Endothelial cell (in vitro differentiated cells): Measurements from ENCODE around the gene RUNDC3A. TPM values are rescaled to one million over a fixed set of nuclear protein-coding genes. Genes with fewer than 3 reads are reported as not detected.

Experiments used
- DNase-seq: peaks from one replicate; pipeline ENCODE4 v3.0.0; 2021; ENCODE audit warnings: low spot score
- H3K27ac Mint-ChIP-seq: one replicate; pipeline ENCODE4 v1.8.0; 2021; ENCODE audit warnings: mixed read lengths, inconsistent platforms; ENCODE audit not compliant: unreplicated experiment
- H3K27me3 Mint-ChIP-seq: one replicate; pipeline ENCODE4 v1.8.0; 2021; ENCODE audit warnings: mild to moderate bottlenecking, moderate library complexity, mixed read lengths, inconsistent platforms; ENCODE audit not compliant: unreplicated experiment
- H3K36me3 Mint-ChIP-seq: one replicate; pipeline ENCODE4 v1.8.0; 2021; ENCODE audit warnings: mild to moderate bottlenecking, low read depth, mixed read lengths, inconsistent platforms; ENCODE audit not compliant: unreplicated experiment
- H3K4me1 Mint-ChIP-seq: one replicate; pipeline ENCODE4 v1.8.0; 2021; ENCODE audit warnings: mild to moderate bottlenecking, mixed read lengths, inconsistent platforms; ENCODE audit not compliant: unreplicated experiment
- H3K4me3 Mint-ChIP-seq: one replicate; pipeline ENCODE4 v1.8.0; 2021; ENCODE audit warnings: mild to moderate bottlenecking, mixed read lengths, inconsistent platforms; ENCODE audit not compliant: unreplicated experiment
- H3K9me3 Mint-ChIP-seq: one replicate; pipeline ENCODE4 v1.8.0; 2021; ENCODE audit warnings: mixed read lengths, inconsistent platforms; ENCODE audit not compliant: unreplicated experiment
- total RNA-seq: library from RNA; stranded (reverse); fragmentation: NEBNext Ultra II Directional; extraction: Animal tissue kit (Norgen Biotek cat#: 25700); gene quantifications from one replicate; pipeline ENCODE4 v1.2.1, GENCODE V29; 2021; ENCODE audit not compliant: unreplicated experiment
- TF ChIP-seq, protein P1 (sequence below): fragments of 200-600 bp; sonication (generic); IDR thresholded peaks from one replicate; pipeline ENCODE4 v1.5.0; 2021; ENCODE audit warnings: antibody characterized with exemption; ENCODE audit not compliant: unreplicated experiment

RUNDC3A gene
- total RNA-seq, 1 donor from 2014 or later: 0.82 TPM

DNA sequence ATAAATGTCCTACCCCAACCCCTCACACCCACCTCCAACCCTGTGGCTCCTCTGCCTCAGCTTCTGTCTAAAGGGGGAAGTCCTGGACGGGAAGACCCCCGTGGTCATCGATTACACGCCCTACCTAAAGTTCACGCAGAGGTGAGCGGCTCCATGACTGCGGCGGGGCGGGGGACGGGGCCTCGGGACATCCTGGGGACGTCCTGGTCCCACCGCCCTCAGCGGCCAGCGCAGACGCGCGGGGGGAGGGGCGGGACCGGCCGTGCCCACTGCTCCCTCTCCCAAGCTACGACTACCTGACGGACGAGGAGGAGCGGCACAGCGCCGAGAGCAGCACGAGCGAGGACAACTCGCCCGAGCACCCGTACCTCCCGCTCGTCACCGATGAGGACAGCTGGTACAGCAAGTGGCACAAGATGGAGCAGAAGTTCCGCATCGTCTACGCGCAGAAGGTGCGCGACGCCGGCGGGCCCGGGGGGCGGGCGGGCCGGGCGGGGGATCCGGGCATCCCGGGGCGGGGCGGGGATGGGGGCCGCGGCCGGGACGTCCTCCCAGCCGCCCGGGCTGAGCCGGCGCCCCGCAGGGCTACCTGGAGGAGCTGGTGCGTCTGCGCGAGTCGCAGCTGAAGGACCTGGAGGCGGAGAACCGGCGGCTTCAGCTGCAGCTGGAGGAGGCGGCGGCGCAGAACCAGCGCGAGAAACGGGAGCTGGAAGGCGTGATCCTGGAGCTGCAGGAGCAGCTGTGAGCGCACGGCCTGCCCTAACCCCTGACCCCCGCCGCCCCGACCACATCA is 6.7 kb downstream of the RUNDC3A start:
- peak; percentile 54 for DNase-seq
- H3K36me3 Mint-ChIP-seq: peaks cover 12% of the 10 kb centered on the region
- H3K4me3 Mint-ChIP-seq: peak overlapping the region; percentile 86
- no peak overlapping the region for H3K27ac Mint-ChIP-seq
- TF ChIP-seq, protein P1, sequence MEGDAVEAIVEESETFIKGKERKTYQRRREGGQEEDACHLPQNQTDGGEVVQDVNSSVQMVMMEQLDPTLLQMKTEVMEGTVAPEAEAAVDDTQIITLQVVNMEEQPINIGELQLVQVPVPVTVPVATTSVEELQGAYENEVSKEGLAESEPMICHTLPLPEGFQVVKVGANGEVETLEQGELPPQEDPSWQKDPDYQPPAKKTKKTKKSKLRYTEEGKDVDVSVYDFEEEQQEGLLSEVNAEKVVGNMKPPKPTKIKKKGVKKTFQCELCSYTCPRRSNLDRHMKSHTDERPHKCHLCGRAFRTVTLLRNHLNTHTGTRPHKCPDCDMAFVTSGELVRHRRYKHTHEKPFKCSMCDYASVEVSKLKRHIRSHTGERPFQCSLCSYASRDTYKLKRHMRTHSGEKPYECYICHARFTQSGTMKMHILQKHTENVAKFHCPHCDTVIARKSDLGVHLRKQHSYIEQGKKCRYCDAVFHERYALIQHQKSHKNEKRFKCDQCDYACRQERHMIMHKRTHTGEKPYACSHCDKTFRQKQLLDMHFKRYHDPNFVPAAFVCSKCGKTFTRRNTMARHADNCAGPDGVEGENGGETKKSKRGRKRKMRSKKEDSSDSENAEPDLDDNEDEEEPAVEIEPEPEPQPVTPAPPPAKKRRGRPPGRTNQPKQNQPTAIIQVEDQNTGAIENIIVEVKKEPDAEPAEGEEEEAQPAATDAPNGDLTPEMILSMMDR: no peak
- peaks cover 25% of the 10 kb centered on the region for H3K27me3 Mint-ChIP-seq
- no peaks in the 10 kb centered on the region for H3K9me3 Mint-ChIP-seq
- H3K4me1 Mint-ChIP-seq: peaks cover 9% of the 10 kb centered on the region

DNA sequence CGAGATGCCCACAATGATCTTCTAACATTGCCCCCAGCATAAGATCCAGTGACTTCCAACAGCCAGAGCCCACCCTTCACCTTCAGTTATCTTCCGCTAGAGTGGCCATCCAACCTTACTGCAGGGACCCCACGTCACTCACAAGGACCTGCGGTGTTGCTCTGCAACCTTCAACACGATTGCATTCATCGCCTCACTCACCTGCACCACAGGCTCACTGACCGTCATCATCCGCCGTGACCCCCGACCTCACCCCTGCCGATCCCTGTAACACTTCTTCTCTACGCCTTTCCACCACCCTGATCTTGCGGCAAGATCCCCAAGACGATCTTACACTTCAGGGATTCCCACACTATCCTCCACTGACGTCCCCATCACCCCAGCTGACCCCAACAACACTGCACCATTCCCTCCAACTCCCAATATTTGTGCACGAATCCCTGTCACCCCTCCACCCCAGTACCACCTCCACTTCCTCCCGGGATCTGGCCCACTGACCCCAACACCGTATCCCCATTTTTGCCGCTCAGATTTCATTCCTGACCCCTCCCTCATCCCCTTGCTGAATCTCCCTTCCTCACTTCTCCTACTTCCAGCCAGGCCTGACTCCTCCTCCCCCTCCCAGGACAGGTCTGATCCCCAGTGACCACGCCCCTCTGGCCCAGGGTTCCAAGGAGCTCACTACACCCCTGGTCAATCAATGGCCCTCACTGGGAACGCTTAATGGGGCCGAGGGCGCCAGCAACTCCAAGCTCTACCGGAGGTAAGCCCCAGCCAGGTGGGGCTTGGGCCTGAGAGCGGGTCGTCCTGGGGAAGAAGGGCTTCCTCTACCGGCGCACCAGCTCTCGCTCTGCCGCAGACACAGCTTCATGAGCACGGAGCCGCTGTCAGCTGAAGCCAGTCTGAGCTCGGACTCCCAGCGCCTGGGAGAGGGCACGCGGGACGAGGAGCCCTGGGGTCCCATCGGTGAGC is 7.6 kb downstream of the RUNDC3A start:
- peaks cover 9% of the 10 kb centered on the region for H3K4me1 Mint-ChIP-seq
- DNase-seq: peak; percentile 23
- peak overlapping the region; percentile 86 for H3K4me3 Mint-ChIP-seq
- H3K27me3 Mint-ChIP-seq: peaks cover 25% of the 10 kb centered on the region
- peak overlapping the region; percentile 9 for H3K27ac Mint-ChIP-seq
- TF ChIP-seq, protein P1: no peak
- H3K36me3 Mint-ChIP-seq: peaks cover 13% of the 10 kb centered on the region
- H3K9me3 Mint-ChIP-seq: no peaks in the 10 kb centered on the region

DNA sequence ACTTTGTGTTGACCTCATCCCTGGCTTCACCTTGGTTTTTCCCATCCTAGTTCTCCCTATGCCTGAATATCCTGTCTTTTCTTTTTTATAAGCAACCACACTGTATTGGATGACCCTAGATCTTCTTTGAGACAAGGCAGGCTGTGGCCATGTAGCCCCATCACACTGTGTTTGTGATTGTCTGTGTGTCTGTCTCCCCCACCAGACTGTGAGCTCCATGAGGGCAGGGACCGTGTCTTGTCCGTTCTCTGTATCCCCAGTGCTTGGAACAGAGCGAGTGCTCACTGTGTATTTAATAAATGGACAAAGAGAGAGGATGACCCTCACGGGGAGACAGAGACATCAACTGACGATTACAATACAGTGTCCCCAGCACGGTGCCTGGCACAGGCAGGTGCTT is 9.1 kb downstream of the RUNDC3A start:
- H3K9me3 Mint-ChIP-seq: no peaks in the 10 kb centered on the region
- H3K27ac Mint-ChIP-seq: peak overlapping the region; percentile 80
- TF ChIP-seq, protein P1: no peak

DNA sequence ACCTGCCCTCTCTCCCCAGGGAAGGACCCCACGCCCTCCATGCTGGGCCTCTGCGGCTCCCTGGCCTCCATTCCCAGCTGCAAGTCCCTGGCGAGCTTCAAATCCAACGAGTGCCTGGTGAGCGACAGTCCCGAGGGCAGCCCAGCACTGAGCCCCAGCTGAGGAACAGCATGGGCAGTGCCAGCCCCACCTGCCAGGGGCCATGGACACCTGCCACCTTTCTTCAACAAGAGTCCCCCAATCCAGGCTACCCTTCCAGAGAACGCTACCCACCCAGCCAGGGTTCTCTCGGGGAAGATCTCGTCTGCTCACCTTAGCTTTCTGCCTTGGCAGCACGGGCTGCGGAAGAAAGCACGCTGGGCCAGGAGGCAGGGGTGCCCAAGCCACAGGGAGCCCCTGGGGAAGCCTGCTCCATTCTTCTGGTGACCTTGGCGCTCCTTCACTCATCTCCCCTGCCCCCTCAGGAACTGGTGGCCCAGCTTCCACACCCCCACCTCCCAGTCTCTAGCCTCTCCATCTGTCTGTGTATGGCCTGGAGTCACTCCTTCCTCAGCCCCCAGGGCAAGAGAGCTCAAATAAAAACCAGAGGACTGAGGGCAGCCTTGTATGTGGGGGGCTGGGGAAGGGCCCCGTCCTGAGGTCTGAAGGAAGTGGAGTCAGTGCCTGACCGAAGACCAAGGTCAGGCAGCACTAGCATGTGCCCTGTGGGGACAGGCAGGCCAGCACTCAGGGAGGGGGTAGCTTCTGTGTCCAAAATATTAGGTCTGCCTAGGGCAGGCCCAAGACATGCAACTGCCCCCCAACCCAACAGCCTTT is 9.9 kb downstream of the RUNDC3A start:
- DNase-seq: no peak
- Mint-ChIP-seq H3K9me3 (no peaks in the 10 kb centered on the region), H3K36me3 (peaks cover 18% of the 10 kb centered on the region), H3K27ac (no peak overlapping the region), H3K27me3 (peaks cover 25% of the 10 kb centered on the region), H3K4me1 (peaks cover 9% of the 10 kb centered on the region), H3K4me3 (peak overlapping the region; percentile 18)
- TF ChIP-seq, protein P1: no peak

More for the DNA sequence above, 9.1 kb downstream of the RUNDC3A start:
- peaks cover 9% of the 10 kb centered on the region for H3K4me1 Mint-ChIP-seq
- DNase-seq: no peak
- peak overlapping the region; percentile 84 for H3K4me3 Mint-ChIP-seq
- H3K27me3 Mint-ChIP-seq: peaks cover 26% of the 10 kb centered on the region
- H3K36me3 Mint-ChIP-seq: peaks cover 18% of the 10 kb centered on the region
